Measurements from ENCODE around the gene TRPM2.

TRPM2 gene

GRCh38 chr21:44322621-44323325 lies 30.6 kb upstream of the TRPM2 start:
- no peak for DNase-seq (ENCODE audit: low spot score)
- TF ChIP-seq CTCF (IDR thresholded peaks at IDR 0.05; ENCODE audit: extremely low read depth, missing control alignments), result no peak

GRCh38 chr21:44323591-44323990 lies 29.8 kb upstream of the TRPM2 start:
- TF ChIP-seq CTCF (IDR thresholded peaks at IDR 0.05; ENCODE audit: extremely low read depth, missing control alignments), result no peak
- no peak for DNase-seq (ENCODE audit: low spot score)

- TF ChIP-seq CTCF (IDR thresholded peaks at IDR 0.05; ENCODE audit: extremely low read depth, missing control alignments), result no peak
- no peak for DNase-seq (ENCODE audit: low spot score)
Measured at GRCh38 chr21:44324106-44324853, 29.1 kb upstream of the TRPM2 start.

- no peak for DNase-seq (ENCODE audit: low spot score)
- TF ChIP-seq CTCF (IDR thresholded peaks at IDR 0.05; ENCODE audit: extremely low read depth, missing control alignments), result no peak
Measured at GRCh38 chr21:44324854-44325107, 28.6 kb upstream of the TRPM2 start.

- no peak for DNase-seq (ENCODE audit: low spot score)
- no peak for TF ChIP-seq CTCF (IDR thresholded peaks at IDR 0.05; ENCODE audit: extremely low read depth, missing control alignments)
Measured at GRCh38 chr21:44325386-44326271, 27.8 kb upstream of the TRPM2 start.

- TF ChIP-seq CTCF (IDR thresholded peaks at IDR 0.05; ENCODE audit: extremely low read depth, missing control alignments), result no peak
- no peak for DNase-seq (ENCODE audit: low spot score)
Measured at GRCh38 chr21:44326272-44326647, 27.2 kb upstream of the TRPM2 start.
